ENCODE measurements around the gene HOXC6. TPM values are rescaled to one million over a fixed set of nuclear protein-coding genes. Genes with fewer than 3 reads are reported as not detected.

HOXC6 gene
- total RNA-seq, 1 donor from 2014 or later = not detected

GRCh38 chr12:54012631-54013409 lies 15.4 kb upstream of the HOXC6 start:
- TF ChIP-seq CTCF (IDR thresholded peaks at IDR 0.05; ENCODE audit: insufficient read depth, low read length, severe bottlenecking) = no peak
- H3K27me3 ChIP-seq (ENCODE audit: control insufficient read depth, insufficient read depth, low read length) = peaks cover 67% of the 10 kb centered on the region
- FAIRE-seq (no peak), DNase-seq (ENCODE audit: low read depth) (no peak)
- no peak overlapping the region for H3K4me3 ChIP-seq (ENCODE audit: low read depth, low read length)
- no peaks in the 10 kb centered on the region for H3K36me3 ChIP-seq (ENCODE audit: control insufficient read depth, insufficient read depth, low read length)

DNA sequence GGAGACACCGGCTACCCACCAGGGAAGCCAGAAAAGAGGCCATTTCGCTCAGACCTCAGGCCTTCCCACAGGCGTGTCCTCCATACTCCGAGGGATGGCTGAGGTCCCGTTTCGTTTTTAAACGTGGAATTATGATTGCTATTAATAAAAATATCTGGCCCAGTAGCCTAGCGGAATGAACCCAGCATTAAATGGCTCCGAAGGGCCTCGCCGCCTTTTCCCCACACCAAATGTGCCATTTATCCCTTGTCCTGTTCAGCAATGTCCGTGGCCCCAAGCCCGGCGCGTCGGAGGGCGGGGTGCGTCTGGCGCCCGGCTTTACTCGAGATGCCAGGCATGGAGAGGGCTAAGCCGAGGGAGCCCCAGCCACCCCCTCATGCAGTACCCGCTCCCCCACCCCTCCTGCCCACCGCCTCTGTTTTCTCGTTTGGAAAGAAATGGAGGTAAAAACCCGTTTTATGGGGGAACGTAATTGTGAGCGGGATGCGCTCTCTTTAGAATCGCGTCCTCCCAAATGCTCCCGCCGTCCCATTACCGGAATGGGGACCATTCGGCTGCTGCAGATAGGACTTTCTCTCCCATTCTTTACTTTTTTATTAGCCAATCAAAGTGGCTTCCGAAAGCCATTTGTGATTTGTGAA lies 13.7 kb upstream of the HOXC6 start:
- no peak for TF ChIP-seq CTCF (IDR thresholded peaks at IDR 0.05; ENCODE audit: insufficient read depth, low read length, severe bottlenecking)
- Histone ChIP-seq H3K4me3 (ENCODE audit: low read depth, low read length) (no peak overlapping the region), H3K27me3 (ENCODE audit: control insufficient read depth, insufficient read depth, low read length) (peaks cover 61% of the 10 kb centered on the region), H3K36me3 (ENCODE audit: control insufficient read depth, insufficient read depth, low read length) (no peaks in the 10 kb centered on the region)
- DNase-seq (ENCODE audit: low read depth) (no peak), FAIRE-seq (no peak)

DNA sequence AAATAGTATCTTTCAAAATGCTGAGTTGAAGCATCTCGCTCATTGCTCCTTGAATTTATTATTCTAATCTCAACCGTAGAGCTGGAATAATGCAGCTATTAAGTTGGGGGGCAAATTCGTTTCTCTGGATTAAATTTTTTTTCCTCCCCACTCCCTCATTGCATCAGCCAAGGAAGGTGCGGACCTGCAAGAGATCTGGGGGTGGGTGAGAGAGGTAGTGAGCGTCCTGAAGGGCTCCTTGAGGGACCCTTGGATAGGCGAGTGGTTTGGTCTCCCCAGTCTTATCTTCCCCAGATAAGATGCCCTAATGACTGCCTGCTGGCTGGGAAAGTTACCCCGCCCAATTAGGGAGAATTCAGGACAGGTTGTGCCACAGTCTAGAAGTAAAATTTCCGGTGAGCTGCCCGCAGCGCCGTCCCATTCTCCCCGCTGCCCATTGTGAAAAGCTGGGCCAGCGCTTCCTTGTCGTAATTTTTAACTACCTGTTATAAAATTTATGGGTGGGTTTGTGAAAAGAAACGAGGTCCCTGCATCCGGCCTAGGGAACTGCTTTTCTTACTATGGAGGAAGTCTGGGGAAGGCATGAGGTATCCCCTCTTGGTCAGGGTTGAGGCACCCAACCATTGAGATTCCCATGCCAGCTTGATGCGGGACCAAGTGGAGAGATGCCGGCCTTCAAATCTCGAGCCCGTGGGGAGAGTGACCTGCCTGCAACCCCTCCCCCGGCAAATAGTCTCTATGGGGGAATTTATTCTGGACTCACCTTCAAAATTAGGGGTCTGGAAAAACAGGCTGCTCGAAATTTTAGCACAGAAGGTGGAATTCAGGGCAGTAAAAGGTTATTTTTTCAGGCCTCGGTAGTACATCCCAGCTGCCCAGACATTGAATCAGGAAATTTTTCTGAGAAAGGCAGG lies 13.0 kb upstream of the HOXC6 start:
- Histone ChIP-seq H3K27me3 (ENCODE audit: control insufficient read depth, insufficient read depth, low read length) (peaks cover 59% of the 10 kb centered on the region), H3K36me3 (ENCODE audit: control insufficient read depth, insufficient read depth, low read length) (no peaks in the 10 kb centered on the region), H3K4me3 (ENCODE audit: low read depth, low read length) (no peak overlapping the region)
- TF ChIP-seq CTCF (IDR thresholded peaks at IDR 0.05; ENCODE audit: insufficient read depth, low read length, severe bottlenecking) = no peak
- FAIRE-seq = no peak
- no peak for DNase-seq (ENCODE audit: low read depth)

- FAIRE-seq = no peak
- DNase-seq (ENCODE audit: low read depth) = no peak
- H3K4me3 ChIP-seq (ENCODE audit: low read depth, low read length) = no peak overlapping the region
- TF ChIP-seq CTCF (IDR thresholded peaks at IDR 0.05; ENCODE audit: insufficient read depth, low read length, severe bottlenecking) = no peak
- H3K36me3 ChIP-seq (ENCODE audit: control insufficient read depth, insufficient read depth, low read length) = no peaks in the 10 kb centered on the region
- H3K27me3 ChIP-seq (ENCODE audit: control insufficient read depth, insufficient read depth, low read length) = peaks cover 55% of the 10 kb centered on the region
These were observed 12.2 kb upstream of the HOXC6 start for GRCh38 chr12:54016051-54016450.

DNA sequence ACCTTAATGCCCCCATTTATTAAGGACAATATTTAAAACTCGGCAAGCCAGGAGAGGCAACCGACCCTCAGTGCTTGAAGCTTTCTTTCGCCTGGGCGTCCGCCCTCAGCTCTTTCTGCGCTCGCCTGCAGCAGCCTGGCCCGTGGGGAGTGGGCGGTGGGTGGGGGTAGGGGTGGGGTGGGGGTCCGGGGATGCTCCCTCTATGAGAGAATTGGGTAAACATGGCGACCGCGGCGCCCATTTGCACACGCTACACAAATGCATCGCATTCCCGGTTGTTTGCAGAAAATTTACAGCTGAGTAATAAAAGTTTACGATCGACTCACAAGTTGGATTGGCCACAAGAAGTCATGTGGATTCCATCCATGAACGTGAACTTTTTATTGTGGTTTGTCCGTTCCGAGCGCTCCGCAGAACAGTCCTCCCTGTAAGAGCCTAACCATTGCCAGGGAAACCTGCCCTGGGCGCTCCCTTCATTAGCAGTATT lies 11.7 kb upstream of the HOXC6 start:
- DNase-seq (ENCODE audit: low read depth) = no peak

More for the DNA sequence above, 11.7 kb upstream of the HOXC6 start:
- Histone ChIP-seq H3K36me3 (ENCODE audit: control insufficient read depth, insufficient read depth, low read length) (no peaks in the 10 kb centered on the region), H3K4me3 (ENCODE audit: low read depth, low read length) (no peak overlapping the region), H3K27me3 (ENCODE audit: control insufficient read depth, insufficient read depth, low read length) (peaks cover 54% of the 10 kb centered on the region)
- no peak for FAIRE-seq
- TF ChIP-seq CTCF (IDR thresholded peaks at IDR 0.05; ENCODE audit: insufficient read depth, low read length, severe bottlenecking) = no peak
